ENCODE results near the gene ABCD4.

GRCh38 chr14:74278080-74278479 lies 24.7 kb downstream of the ABCD4 start:
- TF ChIP-seq POLR2A (IDR thresholded peaks at IDR 0.05): no peak
- TF ChIP-seq, protein P1, sequence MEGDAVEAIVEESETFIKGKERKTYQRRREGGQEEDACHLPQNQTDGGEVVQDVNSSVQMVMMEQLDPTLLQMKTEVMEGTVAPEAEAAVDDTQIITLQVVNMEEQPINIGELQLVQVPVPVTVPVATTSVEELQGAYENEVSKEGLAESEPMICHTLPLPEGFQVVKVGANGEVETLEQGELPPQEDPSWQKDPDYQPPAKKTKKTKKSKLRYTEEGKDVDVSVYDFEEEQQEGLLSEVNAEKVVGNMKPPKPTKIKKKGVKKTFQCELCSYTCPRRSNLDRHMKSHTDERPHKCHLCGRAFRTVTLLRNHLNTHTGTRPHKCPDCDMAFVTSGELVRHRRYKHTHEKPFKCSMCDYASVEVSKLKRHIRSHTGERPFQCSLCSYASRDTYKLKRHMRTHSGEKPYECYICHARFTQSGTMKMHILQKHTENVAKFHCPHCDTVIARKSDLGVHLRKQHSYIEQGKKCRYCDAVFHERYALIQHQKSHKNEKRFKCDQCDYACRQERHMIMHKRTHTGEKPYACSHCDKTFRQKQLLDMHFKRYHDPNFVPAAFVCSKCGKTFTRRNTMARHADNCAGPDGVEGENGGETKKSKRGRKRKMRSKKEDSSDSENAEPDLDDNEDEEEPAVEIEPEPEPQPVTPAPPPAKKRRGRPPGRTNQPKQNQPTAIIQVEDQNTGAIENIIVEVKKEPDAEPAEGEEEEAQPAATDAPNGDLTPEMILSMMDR (IDR thresholded peaks at IDR 0.05): no peak
- no peak for TF ChIP-seq EP300 (IDR thresholded peaks at IDR 0.05)
